ENCODE results near the gene CST3. TPM values are rescaled to one million over a fixed set of nuclear protein-coding genes. Genes with fewer than 3 reads are reported as not detected.

CST3 gene
- polyA plus RNA-seq, 1 donor (not counting 4 experiments of a cell fraction or from before 2014, with no cell fraction given), result 194 TPM

DNA sequence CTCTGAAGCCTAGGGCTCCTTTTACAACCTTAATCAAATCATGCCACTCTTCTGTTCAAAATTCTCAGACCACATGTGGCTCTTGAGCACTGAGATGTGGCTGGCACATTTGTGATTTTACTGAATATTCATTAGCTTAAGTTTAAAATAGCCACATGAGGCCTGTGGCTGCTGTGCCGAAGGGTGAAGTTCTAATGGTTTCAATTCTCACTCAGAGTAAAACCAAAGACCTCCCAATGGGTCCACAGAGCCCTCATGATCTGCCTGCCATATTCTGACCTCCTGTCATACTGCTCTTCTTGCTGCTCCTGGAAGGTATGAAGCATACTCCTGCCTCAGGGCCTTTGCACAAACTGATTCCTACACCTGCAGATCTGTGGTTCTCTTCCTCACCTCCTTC is 7.8 kb upstream of the CST3 start:
- DNase-seq (ENCODE audit: low read depth, low spot score), result no peak
- dilution Hi-C loops (cut with MboI; ENCODE audit: extremely low pct_ligation_motif_present, low sequenced_read_pairs), result no loop called here
- no peak overlapping the region for H2AFZ ChIP-seq (ENCODE audit: control insufficient read depth, low read length)
- H4K20me1 ChIP-seq (ENCODE audit: control insufficient read depth, extremely low read depth, insufficient read depth, low read length), result no peaks in the 10 kb centered on the region
- no peak overlapping the region for H3K4me2 ChIP-seq (ENCODE audit: control insufficient read depth, extremely low read depth, insufficient read depth, low read depth, low read length)
- H3K9me1 ChIP-seq (ENCODE audit: control insufficient read depth, extremely low read depth, insufficient read depth, low read length), result no peaks in the 10 kb centered on the region
- TF ChIP-seq, protein P1, sequence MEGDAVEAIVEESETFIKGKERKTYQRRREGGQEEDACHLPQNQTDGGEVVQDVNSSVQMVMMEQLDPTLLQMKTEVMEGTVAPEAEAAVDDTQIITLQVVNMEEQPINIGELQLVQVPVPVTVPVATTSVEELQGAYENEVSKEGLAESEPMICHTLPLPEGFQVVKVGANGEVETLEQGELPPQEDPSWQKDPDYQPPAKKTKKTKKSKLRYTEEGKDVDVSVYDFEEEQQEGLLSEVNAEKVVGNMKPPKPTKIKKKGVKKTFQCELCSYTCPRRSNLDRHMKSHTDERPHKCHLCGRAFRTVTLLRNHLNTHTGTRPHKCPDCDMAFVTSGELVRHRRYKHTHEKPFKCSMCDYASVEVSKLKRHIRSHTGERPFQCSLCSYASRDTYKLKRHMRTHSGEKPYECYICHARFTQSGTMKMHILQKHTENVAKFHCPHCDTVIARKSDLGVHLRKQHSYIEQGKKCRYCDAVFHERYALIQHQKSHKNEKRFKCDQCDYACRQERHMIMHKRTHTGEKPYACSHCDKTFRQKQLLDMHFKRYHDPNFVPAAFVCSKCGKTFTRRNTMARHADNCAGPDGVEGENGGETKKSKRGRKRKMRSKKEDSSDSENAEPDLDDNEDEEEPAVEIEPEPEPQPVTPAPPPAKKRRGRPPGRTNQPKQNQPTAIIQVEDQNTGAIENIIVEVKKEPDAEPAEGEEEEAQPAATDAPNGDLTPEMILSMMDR (optimal IDR thresholded peaks at IDR 0.05 in 1 of 3, IDR thresholded peaks at IDR 0.05 in 1 of 3, conservative IDR thresholded peaks at IDR 0.05 in 1 of 3; ENCODE audit: extremely low read depth in 1 of 3, insufficient read depth in 2 of 3, low read length in 3 of 3), result no peak
- TF ChIP-seq EZH2 (IDR thresholded peaks at IDR 0.05; ENCODE audit: low read length), result no peak
- FAIRE-seq, result no peak
- no peaks in the 10 kb centered on the region for H3K36me3 ChIP-seq (ENCODE audit: control insufficient read depth in 2 of 2, extremely low read depth in 1 of 2, insufficient read depth in 2 of 2, low read length in 2 of 2)
- H3K9ac ChIP-seq (ENCODE audit: control insufficient read depth, extremely low read depth, insufficient read depth, low read length), result no peak overlapping the region
- H3K4me1 ChIP-seq (ENCODE audit: control insufficient read depth, extremely low read depth, insufficient read depth, low read length), result peaks cover 5% of the 10 kb centered on the region
- H3K4me3 ChIP-seq (ENCODE audit: control insufficient read depth in 2 of 3, extremely low read depth in 1 of 3, insufficient read depth in 2 of 3, low read depth in 1 of 3, low read length in 3 of 3), result no peak overlapping the region
- H3K79me2 ChIP-seq (ENCODE audit: control insufficient read depth, insufficient read depth, low read length), result no peaks in the 10 kb centered on the region
- H3K27ac ChIP-seq (ENCODE audit: control insufficient read depth, insufficient read depth, low read length), result no peak overlapping the region
- H3K9me3 ChIP-seq (ENCODE audit: control insufficient read depth, low read depth, low read length), result no peaks in the 10 kb centered on the region
- no peaks in the 10 kb centered on the region for H3K27me3 ChIP-seq (ENCODE audit: control insufficient read depth, extremely low read depth, insufficient read depth, low read length)

DNA sequence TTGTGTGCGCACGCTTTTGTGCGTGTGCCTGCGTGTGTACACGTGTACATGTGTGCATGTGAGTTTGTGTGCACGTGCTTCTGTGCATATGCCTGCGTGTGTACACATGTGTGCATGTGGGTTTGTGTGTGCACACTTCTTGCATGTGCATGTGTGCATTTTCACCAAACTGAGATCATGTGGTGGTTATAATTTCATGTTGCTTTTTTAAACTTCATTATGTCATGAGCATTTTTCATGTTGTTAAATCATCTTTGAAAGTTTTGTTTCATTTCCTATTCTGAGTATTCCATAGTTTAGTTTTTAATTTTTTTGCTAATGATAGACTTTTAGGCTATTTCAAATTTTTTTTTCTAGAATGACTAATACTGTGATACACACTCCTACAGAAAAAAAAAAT is 6.4 kb upstream of the CST3 start:
- Histone ChIP-seq H3K36me3 (ENCODE audit: control insufficient read depth in 2 of 2, extremely low read depth in 1 of 2, insufficient read depth in 2 of 2, low read length in 2 of 2) (no peaks in the 10 kb centered on the region), H3K27me3 (ENCODE audit: control insufficient read depth, extremely low read depth, insufficient read depth, low read length) (no peaks in the 10 kb centered on the region), H3K4me3 (ENCODE audit: control insufficient read depth in 2 of 3, extremely low read depth in 1 of 3, insufficient read depth in 2 of 3, low read depth in 1 of 3, low read length in 3 of 3) (no peak overlapping the region), H4K20me1 (ENCODE audit: control insufficient read depth, extremely low read depth, insufficient read depth, low read length) (no peaks in the 10 kb centered on the region), H3K4me1 (ENCODE audit: control insufficient read depth, extremely low read depth, insufficient read depth, low read length) (peaks cover 15% of the 10 kb centered on the region), H2AFZ (ENCODE audit: control insufficient read depth, low read length) (no peak overlapping the region), H3K4me2 (ENCODE audit: control insufficient read depth, extremely low read depth, insufficient read depth, low read depth, low read length) (no peak overlapping the region), H3K9me1 (ENCODE audit: control insufficient read depth, extremely low read depth, insufficient read depth, low read length) (no peaks in the 10 kb centered on the region), H3K27ac (ENCODE audit: control insufficient read depth, insufficient read depth, low read length) (no peak overlapping the region), H3K79me2 (ENCODE audit: control insufficient read depth, insufficient read depth, low read length) (no peaks in the 10 kb centered on the region), H3K9me3 (ENCODE audit: control insufficient read depth, low read depth, low read length) (no peaks in the 10 kb centered on the region), H3K9ac (ENCODE audit: control insufficient read depth, extremely low read depth, insufficient read depth, low read length) (no peak overlapping the region)
- TF ChIP-seq, protein P1 (optimal IDR thresholded peaks at IDR 0.05 in 1 of 3, IDR thresholded peaks at IDR 0.05 in 1 of 3, conservative IDR thresholded peaks at IDR 0.05 in 1 of 3; ENCODE audit: extremely low read depth in 1 of 3, insufficient read depth in 2 of 3, low read length in 3 of 3), result no peak
- TF ChIP-seq EZH2 (IDR thresholded peaks at IDR 0.05; ENCODE audit: low read length), result no peak
- FAIRE-seq (no peak), DNase-seq (ENCODE audit: low read depth, low spot score) (no peak)
- dilution Hi-C loops (cut with MboI; ENCODE audit: extremely low pct_ligation_motif_present, low sequenced_read_pairs), result no loop called here
